ENCODE data around the gene CASZ1. TPM values are rescaled to one million over a fixed set of nuclear protein-coding genes. Genes with fewer than 3 reads are reported as not detected.

The CASZ1 gene
- total and polyA plus RNA-seq, 2 donors (not counting 3 experiments of a cell fraction or from before 2014, with no cell fraction given), result 1.5 to 5.2 TPM

DNA sequence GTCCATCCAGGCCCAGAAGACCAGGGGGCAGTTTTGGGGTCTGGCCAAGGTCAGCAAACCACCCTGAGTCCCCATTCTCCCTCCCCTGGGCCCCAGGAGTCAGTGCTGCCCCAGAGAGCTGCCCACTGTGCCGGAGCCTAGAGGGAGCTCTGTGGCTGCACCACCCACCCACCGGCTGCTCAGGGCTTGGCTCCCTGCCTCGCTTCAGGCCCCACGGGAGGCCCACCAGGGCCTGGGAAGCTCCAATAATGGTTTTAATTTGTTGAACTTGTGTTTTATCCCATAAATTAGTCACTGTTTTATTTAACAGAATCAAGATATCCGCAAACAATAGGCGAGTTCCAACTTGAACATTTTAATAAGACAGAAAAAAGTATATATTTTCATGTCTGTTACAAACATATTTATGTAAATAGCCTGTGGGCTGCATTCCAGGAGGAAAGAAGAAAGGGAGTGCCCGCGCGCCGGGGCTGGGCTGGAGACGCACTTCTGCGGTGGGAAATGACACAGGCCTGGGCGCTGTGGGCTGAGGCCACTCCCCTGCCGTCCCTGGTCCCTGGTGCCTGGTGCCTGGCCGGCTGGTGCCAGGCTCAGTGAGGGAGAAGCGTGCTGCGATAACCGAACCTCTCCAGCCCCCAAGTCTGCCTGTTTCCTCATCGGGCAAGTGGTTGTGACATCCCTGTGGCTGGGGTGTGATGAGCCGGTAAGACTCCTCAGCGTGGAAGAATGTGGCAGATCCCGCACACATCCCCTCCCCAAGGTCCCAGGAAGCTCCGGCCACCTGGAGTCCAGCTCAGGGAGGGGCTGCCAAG is 161.2 kb downstream of the CASZ1 start:
- no peaks in the 10 kb centered on the region for H3K36me3 ChIP-seq (ENCODE audit: control insufficient read depth in 2 of 2, extremely low read depth in 1 of 2, insufficient read depth in 2 of 2, low read length in 2 of 2)
- TF ChIP-seq FOS (IDR thresholded peaks at IDR 0.05; ENCODE audit: borderline replicate concordance, insufficient read depth, low read length), result no peak
- TF ChIP-seq MYC (IDR thresholded peaks at IDR 0.05; ENCODE audit: low read depth, low read length), result no peak
- TF ChIP-seq POLR2AphosphoS5 (IDR thresholded peaks at IDR 0.05; ENCODE audit: insufficient read depth, low read depth, low read length), result no peak
- no peak for TF ChIP-seq GATA2 (IDR thresholded peaks at IDR 0.05; ENCODE audit: insufficient read depth, insufficient read length, low read depth, low read length)
- TF ChIP-seq, protein P1, sequence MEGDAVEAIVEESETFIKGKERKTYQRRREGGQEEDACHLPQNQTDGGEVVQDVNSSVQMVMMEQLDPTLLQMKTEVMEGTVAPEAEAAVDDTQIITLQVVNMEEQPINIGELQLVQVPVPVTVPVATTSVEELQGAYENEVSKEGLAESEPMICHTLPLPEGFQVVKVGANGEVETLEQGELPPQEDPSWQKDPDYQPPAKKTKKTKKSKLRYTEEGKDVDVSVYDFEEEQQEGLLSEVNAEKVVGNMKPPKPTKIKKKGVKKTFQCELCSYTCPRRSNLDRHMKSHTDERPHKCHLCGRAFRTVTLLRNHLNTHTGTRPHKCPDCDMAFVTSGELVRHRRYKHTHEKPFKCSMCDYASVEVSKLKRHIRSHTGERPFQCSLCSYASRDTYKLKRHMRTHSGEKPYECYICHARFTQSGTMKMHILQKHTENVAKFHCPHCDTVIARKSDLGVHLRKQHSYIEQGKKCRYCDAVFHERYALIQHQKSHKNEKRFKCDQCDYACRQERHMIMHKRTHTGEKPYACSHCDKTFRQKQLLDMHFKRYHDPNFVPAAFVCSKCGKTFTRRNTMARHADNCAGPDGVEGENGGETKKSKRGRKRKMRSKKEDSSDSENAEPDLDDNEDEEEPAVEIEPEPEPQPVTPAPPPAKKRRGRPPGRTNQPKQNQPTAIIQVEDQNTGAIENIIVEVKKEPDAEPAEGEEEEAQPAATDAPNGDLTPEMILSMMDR (IDR thresholded peaks at IDR 0.05; ENCODE audit: extremely low read depth in 1 of 2, insufficient read depth in 1 of 2, low read depth in 1 of 2, low read length in 2 of 2), result no peak
- TF ChIP-seq POLR2A (IDR thresholded peaks at IDR 0.05; ENCODE audit: low read depth, low read length), result no peak
- no peaks in the 10 kb centered on the region for H4K20me1 ChIP-seq (replicated peaks; ENCODE audit: control insufficient read depth, extremely low read depth, insufficient read depth, low read length)
- no peaks in the 10 kb centered on the region for H3K9me3 ChIP-seq (replicated peaks; ENCODE audit: control insufficient read depth, insufficient read depth, low read length)
- dilution Hi-C loops (cut with MboI; ENCODE audit: extremely low pct_ligation_motif_present, low sequenced_read_pairs), result no loop called here
- H3K27ac ChIP-seq (ENCODE audit: insufficient read depth, low read depth, low read length), result no peak overlapping the region
- FAIRE-seq (no peak), DNase-seq (ENCODE audit: low read depth, low spot score) (no peak)
- peaks cover 7% of the 10 kb centered on the region for H3K4me1 ChIP-seq (ENCODE audit: control insufficient read depth, extremely low read depth, insufficient read depth, low read length)
- no peak overlapping the region for H3K4me3 ChIP-seq (replicated peaks in 1 of 3; ENCODE audit: insufficient read depth in 1 of 3, low read depth in 1 of 3, low read length in 3 of 3)
- no peaks in the 10 kb centered on the region for H3K79me2 ChIP-seq (ENCODE audit: control insufficient read depth, insufficient read depth, low read length)
- H3K27me3 ChIP-seq (ENCODE audit: control insufficient read depth in 2 of 2, insufficient read depth in 2 of 2, low read length in 2 of 2), result peaks cover 0 to 9% of the 10 kb centered on the region in 2 experiments
- H3K4me2 ChIP-seq (ENCODE audit: insufficient read depth, low read length), result no peak overlapping the region
- H2AFZ ChIP-seq (ENCODE audit: low read depth, low read length), result no peak overlapping the region
- POLR2A ChIA-PET, result no interaction called here
- BruUV-seq (replicated peaks), result no TSS peak
- H3K9ac ChIP-seq (replicated peaks; ENCODE audit: extremely low read depth, insufficient read depth, low read length), result no peak overlapping the region
- CTCF ChIA-PET, result interaction anchor here (1.0 kb wide), 1 partner anchor 128 kb away, joined by 3 read pairs; no protein-coding TSS in a partner anchor
- intact Hi-C loops (cut with micrococcal nuclease), result loop anchor here (5.0 to 10.0 kb wide), 2 partner anchors 123 to 230 kb away; no protein-coding TSS in a partner anchor
- no peaks in the 10 kb centered on the region for H3K9me1 ChIP-seq (replicated peaks; ENCODE audit: control insufficient read depth, extremely low read depth, insufficient read depth, low read length)
